Esophagus squamous epithelium (tissue), 5 donors: Measurements from ENCODE around the gene NCOA1. TPM values are rescaled to one million over a fixed set of nuclear protein-coding genes. Genes with fewer than 3 reads are reported as not detected.

Experiments used
- DNase-seq: peaks from one replicate; lab custom pipeline; 2025; lab: John Stamatoyannopoulos, UW
- H3K27ac ChIP-seq, 4 donors: fragments of 200-600 bp; sonication (generic); one replicate each; pipeline ENCODE4 v1.5.1; 2016 to 2019; ENCODE audit warnings: mild to moderate bottlenecking in 1 of 4
- H3K27me3 ChIP-seq, 4 donors: fragments of 200-600 bp; sonication (generic); 1 replicate in 3 of 4; 2 replicates in 1 of 4; pipeline versions ENCODE4 v1.5.1 to v1.6.0; 2017 to 2021; ENCODE audit warnings: antibody characterized with exemption in 1 of 4
- H3K36me3 ChIP-seq, 3 donors: fragments of 200-600 bp; sonication (generic); one replicate each; pipeline ENCODE4 v1.5.1; 2016 to 2019
- H3K4me1 ChIP-seq, 3 donors: fragments of 200-600 bp; sonication (generic); one replicate each; pipeline ENCODE4 v1.5.1; 2017 to 2019
- H3K4me3 ChIP-seq, 4 donors: fragments of 200-600 bp; sonication (generic); 1 replicate in 3 of 4; 2 replicates in 1 of 4; pipeline ENCODE4 v1.5.1; 2016 to 2019; ENCODE audit warnings: mild to moderate bottlenecking in 2 of 4, moderate library complexity in 1 of 4
- H3K9me3 ChIP-seq, 3 donors: fragments of 200-600 bp; sonication (generic); one replicate each; pipeline ENCODE4 v1.5.1; 2016 to 2019
- POLR2A ChIP-seq, 4 donors: fragments of 450-650 bp; IDR thresholded peaks; one replicate each; pipeline ENCODE4 v1.6.1; 2017; ENCODE audit warnings: antibody characterized with exemption in 4 of 4, mild to moderate bottlenecking in 4 of 4, moderate library complexity in 3 of 4
- WGBS, 2 donors: methylation state at CpG; one replicate each; pipeline ENCODE4 v1.1.5; 2018; 5-methylcytosine and 5-hydroxymethylcytosine counted together
- intact Hi-C: fragments of 100-400 bp; cut with DNase I; formaldehyde crosslinking; loops from one replicate; pipeline ENCODE4 v1.15.0; 2022
- total RNA-seq, 4 donors: library from RNA; depleted of rRNA; stranded (reverse); fragments of >200 nt; gene quantifications; one replicate each; pipeline ENCODE4 v1.1.0, GENCODE V29; 2016
- TF ChIP-seq, protein P1 (sequence below), 6 experiments: fragments of 450-650 bp in 4 of 6; fragments of 200-600 bp in 2 of 6; sonication (generic) in 2 of 6; IDR thresholded peaks; one replicate each; pipeline ENCODE4 v1.5.1; 2016 to 2019; ENCODE audit warnings: antibody characterized with exemption in 6 of 6, mild to moderate bottlenecking in 4 of 6, moderate library complexity in 4 of 6
- donor health status: DM: yes; HTN: yes; CAD: no.

The NCOA1 gene
- total RNA-seq, 4 donors from 2014 or later: 21.3 to 45.4 (median 32.9) TPM

DNA sequence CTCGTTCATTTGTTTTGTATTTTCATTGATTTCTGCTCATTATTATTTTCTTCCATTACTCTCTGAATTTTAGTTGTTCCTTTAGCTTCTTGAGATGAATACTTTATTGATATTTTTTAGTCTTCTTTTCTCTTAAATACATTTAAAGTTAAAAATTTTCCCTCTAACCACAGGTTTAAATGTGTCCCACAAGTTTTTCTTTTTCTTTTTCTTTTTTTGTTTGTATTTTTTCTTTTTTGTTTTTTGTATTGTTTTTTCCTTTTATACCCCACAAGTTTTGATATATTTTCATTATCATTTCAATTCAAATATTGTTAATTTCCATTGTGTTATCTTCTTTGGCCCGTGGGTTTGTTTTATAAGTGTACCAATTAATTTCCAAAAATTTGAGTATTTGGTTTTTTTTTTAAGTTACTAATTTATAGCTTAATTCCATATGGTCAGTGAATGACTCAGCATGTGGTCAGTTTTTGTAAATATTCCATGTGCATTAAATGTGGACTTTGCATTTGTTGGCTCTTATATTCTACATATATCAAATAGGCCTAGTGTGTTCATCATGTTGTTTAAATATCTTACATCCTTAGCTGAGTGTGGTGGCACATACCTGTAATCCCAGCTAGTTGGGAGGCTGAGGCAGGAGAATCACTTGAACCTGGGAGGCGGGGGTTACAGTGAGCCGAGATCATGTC lies 318.4 kb downstream of the NCOA1 start:
- no peak overlapping the region for H3K4me3 ChIP-seq
- intact Hi-C loops: no loop called here
- H3K4me1 ChIP-seq: peaks cover 0 to 4% (median 0%) of the 10 kb centered on the region in 3 donors
- H3K27me3 ChIP-seq: no peaks in the 10 kb centered on the region
- H3K9me3 ChIP-seq: no peaks in the 10 kb centered on the region
- TF ChIP-seq, protein P1, sequence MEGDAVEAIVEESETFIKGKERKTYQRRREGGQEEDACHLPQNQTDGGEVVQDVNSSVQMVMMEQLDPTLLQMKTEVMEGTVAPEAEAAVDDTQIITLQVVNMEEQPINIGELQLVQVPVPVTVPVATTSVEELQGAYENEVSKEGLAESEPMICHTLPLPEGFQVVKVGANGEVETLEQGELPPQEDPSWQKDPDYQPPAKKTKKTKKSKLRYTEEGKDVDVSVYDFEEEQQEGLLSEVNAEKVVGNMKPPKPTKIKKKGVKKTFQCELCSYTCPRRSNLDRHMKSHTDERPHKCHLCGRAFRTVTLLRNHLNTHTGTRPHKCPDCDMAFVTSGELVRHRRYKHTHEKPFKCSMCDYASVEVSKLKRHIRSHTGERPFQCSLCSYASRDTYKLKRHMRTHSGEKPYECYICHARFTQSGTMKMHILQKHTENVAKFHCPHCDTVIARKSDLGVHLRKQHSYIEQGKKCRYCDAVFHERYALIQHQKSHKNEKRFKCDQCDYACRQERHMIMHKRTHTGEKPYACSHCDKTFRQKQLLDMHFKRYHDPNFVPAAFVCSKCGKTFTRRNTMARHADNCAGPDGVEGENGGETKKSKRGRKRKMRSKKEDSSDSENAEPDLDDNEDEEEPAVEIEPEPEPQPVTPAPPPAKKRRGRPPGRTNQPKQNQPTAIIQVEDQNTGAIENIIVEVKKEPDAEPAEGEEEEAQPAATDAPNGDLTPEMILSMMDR (IDR thresholded peaks at IDR 0.05): no peak
- no peak for TF ChIP-seq POLR2A (IDR thresholded peaks at IDR 0.05)
- no peak overlapping the region for H3K27ac ChIP-seq
- WGBS, 2 donors: 73 to 79% methylated on average over 4 of the region's 4 CpGs
- H3K36me3 ChIP-seq: peaks cover 0 to 10% (median 0%) of the 10 kb centered on the region in 3 donors
- DNase-seq: no peak

DNA sequence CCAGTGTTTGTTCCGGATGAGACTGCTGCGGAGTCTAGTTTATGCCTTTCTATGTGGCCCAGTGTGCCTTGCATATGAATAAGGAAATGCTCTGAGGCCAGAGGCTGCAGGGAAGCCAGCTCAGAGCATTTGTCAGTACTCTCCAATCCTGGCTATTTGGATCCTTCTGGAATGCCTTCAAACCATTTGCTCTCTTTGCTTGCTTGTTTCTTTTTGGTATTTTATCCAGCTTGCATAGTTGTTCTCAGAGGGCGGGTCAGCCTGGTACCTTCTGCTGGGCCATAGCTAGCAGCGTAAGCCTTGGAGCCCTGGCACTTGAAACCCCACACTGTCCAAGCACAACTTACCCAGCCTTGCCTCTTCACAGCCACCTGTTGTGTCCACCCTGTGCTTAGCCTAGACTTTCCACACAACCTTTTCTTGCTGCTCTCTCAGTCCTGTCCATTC lies 322.7 kb downstream of the NCOA1 start:
- H3K9me3 ChIP-seq: no peaks in the 10 kb centered on the region
- no peak overlapping the region for H3K27ac ChIP-seq
- H3K4me3 ChIP-seq: no peak overlapping the region
- TF ChIP-seq, protein P1 (IDR thresholded peaks at IDR 0.05): no peak
- WGBS, 2 donors: 95 to 98% methylated on average over 4 of the region's 4 CpGs
- H3K27me3 ChIP-seq: no peaks in the 10 kb centered on the region
- DNase-seq: no peak
- intact Hi-C loops: no loop called here
- H3K4me1 ChIP-seq: no peaks in the 10 kb centered on the region
- H3K36me3 ChIP-seq: peaks cover 0 to 43% (median 0%) of the 10 kb centered on the region in 3 donors

DNA sequence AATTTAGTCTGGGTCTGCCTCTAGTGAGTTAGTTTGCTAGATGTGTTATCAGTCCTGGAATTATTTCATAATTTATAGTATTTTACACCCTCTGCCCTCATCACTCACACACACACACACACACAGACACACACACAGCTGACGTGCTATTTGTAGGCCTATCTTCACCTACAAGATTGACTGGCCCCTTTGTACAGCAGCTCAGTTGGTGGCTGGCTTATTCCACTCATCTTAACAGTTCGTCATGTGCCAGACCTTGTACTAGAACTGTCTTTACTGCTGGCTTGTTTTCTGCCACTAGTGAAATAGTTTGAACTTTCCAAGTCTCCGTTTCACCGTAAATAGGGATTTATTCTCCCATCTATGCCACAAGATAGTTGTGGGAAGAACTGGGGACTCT lies 323.5 kb downstream of the NCOA1 start:
- TF ChIP-seq POLR2A (IDR thresholded peaks at IDR 0.05): no peak
- TF ChIP-seq, protein P1 (IDR thresholded peaks at IDR 0.05): no peak
- WGBS, 2 donors: 85 to 96% methylated on average over 4 of the region's 4 CpGs
- Histone ChIP-seq H3K4me3 (no peak overlapping the region), H3K4me1 (no peaks in the 10 kb centered on the region), H3K27me3 (no peaks in the 10 kb centered on the region), H3K36me3 (peaks cover 0 to 51% (median 0%) of the 10 kb centered on the region in 3 donors), H3K27ac (no peak overlapping the region), H3K9me3 (no peaks in the 10 kb centered on the region)
- intact Hi-C loops: no loop called here
- no peak for DNase-seq

DNA sequence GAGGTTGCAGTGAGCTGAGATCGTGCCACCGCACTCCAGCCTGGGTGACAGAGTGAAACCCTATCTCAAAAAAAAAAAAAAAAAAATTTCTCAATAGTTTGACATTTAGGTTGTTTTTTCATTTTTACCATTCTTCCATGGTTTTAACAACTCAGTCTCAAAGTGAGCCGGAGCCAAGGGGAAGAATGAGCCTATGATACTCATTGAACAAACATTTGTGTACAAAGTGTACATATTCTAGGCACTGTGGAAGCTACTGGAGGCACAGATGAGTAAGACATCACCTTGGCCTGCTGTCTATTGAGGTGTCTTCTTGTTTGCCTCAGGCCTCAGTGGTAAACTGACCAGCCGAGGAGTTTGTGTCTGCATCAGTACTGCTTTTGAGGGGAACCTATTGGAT lies 324.1 kb downstream of the NCOA1 start:
- H3K27me3 ChIP-seq: no peaks in the 10 kb centered on the region
- no peaks in the 10 kb centered on the region for H3K4me1 ChIP-seq
- 91 to 93% methylated on average over 4 of the region's 4 CpGs for WGBS, 2 donors
- TF ChIP-seq, protein P1 (IDR thresholded peaks at IDR 0.05): no peak
- no peak overlapping the region for H3K27ac ChIP-seq
- DNase-seq: no peak
- no peak overlapping the region for H3K4me3 ChIP-seq
- intact Hi-C loops: no loop called here
- H3K36me3 ChIP-seq: peaks cover 0 to 57% (median 2%) of the 10 kb centered on the region in 3 donors
- no peaks in the 10 kb centered on the region for H3K9me3 ChIP-seq

- Histone ChIP-seq H3K36me3 (peaks cover 0 to 70% (median 7%) of the 10 kb centered on the region in 3 donors), H3K9me3 (no peaks in the 10 kb centered on the region), H3K27me3 (no peaks in the 10 kb centered on the region), H3K27ac (no peak overlapping the region), H3K4me1 (no peaks in the 10 kb centered on the region), H3K4me3 (no peak overlapping the region)
- intact Hi-C loops: no loop called here
- DNase-seq: no peak
- TF ChIP-seq, protein P1 (IDR thresholded peaks at IDR 0.05): no peak
- TF ChIP-seq POLR2A (IDR thresholded peaks at IDR 0.05): no peak
- WGBS, 2 donors: 89 to 92% methylated on average over 6 of the region's 6 CpGs
Measured at GRCh38 chr2:24816404-24816803, 325.4 kb downstream of the NCOA1 start.
